ENCODE data around the gene RBMS1.

RBMS1 gene

GRCh38 chr2:160408173-160408958, 85.2 kb downstream of the RBMS1 start:
- Mint-ChIP-seq H3K4me3 (peak overlapping the region; percentile 79 to 84), H3K27ac (peak overlapping the region; percentile 95), H3K9me3 (no peaks in the 10 kb centered on the region), H3K27me3 (peaks cover 0 to 14% of the 10 kb centered on the region in 2 donors), H3K4me1 (peaks cover 42 to 73% of the 10 kb centered on the region in 2 donors), H3K36me3 (no peaks in the 10 kb centered on the region)
- no peak for ATAC-seq (replicated peaks)
- DNase-seq, result no peak

- peak overlapping the region; percentile 79 to 84 for H3K4me3 Mint-ChIP-seq
- DNase-seq (peak; percentile 64), ATAC-seq (replicated peaks) (peak; percentile 64 to 66)
- peak overlapping the region; percentile 95 for H3K27ac Mint-ChIP-seq
- no peaks in the 10 kb centered on the region for H3K9me3 Mint-ChIP-seq
- H3K36me3 Mint-ChIP-seq, result no peaks in the 10 kb centered on the region
- H3K4me1 Mint-ChIP-seq, result peaks cover 46 to 80% of the 10 kb centered on the region in 2 donors
- peaks cover 0 to 8% of the 10 kb centered on the region in 2 donors for H3K27me3 Mint-ChIP-seq
These were observed 86.0 kb downstream of the RBMS1 start for GRCh38 chr2:160407393-160408172.

GRCh38 chr2:160406591-160407392, 86.8 kb downstream of the RBMS1 start:
- DNase-seq (peak; percentile 78), ATAC-seq (replicated peaks) (peak; percentile 77 to 82)
- H3K4me1 Mint-ChIP-seq, result peaks cover 43 to 80% of the 10 kb centered on the region in 2 donors
- H3K9me3 Mint-ChIP-seq, result no peaks in the 10 kb centered on the region
- peaks cover 0 to 6% of the 10 kb centered on the region in 2 donors for H3K27me3 Mint-ChIP-seq
- H3K27ac Mint-ChIP-seq, result peak overlapping the region; percentile 84
- no peaks in the 10 kb centered on the region for H3K36me3 Mint-ChIP-seq
- peak overlapping the region; percentile 74 to 83 for H3K4me3 Mint-ChIP-seq

- H3K9me3 Mint-ChIP-seq, result no peaks in the 10 kb centered on the region
- no peak for DNase-seq
- peaks cover 33 to 74% of the 10 kb centered on the region in 2 donors for H3K4me1 Mint-ChIP-seq
- H3K36me3 Mint-ChIP-seq, result no peaks in the 10 kb centered on the region
- H3K4me3 Mint-ChIP-seq, result no peak overlapping the region
- H3K27ac Mint-ChIP-seq, result no peak overlapping the region
- H3K27me3 Mint-ChIP-seq, result peaks cover 0 to 6% of the 10 kb centered on the region in 2 donors
- ATAC-seq (replicated peaks), result no peak
These were observed 88.3 kb downstream of the RBMS1 start for GRCh38 chr2:160405077-160405867.

DNA sequence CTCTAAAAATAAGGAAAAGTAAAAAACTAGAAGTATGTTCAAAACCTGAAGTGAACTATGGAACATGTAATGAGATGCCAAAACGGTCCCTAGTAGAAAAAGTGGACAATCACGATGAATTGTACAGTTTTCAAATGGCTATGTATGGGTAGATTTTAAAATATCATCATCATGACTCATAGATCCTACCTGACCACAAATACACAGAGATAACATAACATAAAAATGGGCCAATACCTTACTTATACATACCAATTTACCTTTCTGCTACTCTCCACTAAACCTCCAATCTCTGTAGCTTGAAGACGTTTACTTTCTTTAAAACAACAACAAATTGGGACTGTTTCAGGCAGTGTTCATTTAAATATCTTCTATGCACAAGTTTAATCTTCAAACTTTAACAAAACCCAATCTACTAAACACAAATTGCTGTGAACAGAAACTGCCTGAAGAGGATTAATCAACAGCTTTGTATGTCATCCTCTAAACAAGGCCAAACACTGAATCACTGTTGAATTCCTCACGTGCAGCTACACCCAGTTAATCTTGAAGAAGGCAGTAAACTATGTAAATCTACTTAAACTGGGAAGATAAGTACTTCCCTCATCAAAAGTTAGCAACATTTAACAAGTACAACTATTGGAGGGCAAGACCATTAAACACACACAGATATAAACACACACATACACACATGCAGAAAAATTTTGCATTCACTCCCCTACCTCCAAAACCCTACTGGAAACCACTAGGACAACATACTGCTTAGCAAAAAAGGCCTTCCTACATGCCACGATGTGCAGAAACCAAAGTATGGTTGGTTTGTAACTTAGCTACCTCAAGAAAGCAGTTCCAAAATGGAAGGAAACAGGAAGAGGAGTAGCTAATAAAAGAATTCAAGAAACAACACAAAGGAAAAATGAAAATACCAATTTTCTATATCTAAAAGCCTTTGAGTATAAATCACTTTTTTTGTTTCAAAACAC, 90.3 kb downstream of the RBMS1 start:
- no peak overlapping the region for H3K27ac Mint-ChIP-seq
- no peaks in the 10 kb centered on the region for H3K36me3 Mint-ChIP-seq
- peak overlapping the region in 1 of 2 donors; percentile 30 for H3K4me3 Mint-ChIP-seq
- DNase-seq (no peak), ATAC-seq (replicated peaks) (no peak)
- H3K9me3 Mint-ChIP-seq, result no peaks in the 10 kb centered on the region
- peaks cover 0 to 1% of the 10 kb centered on the region in 2 donors for H3K27me3 Mint-ChIP-seq
- peaks cover 26 to 62% of the 10 kb centered on the region in 2 donors for H3K4me1 Mint-ChIP-seq

GRCh38 chr2:160402501-160402900, 91.1 kb downstream of the RBMS1 start:
- DNase-seq (no peak), ATAC-seq (replicated peaks) (no peak)
- H3K9me3 Mint-ChIP-seq, result no peaks in the 10 kb centered on the region
- no peaks in the 10 kb centered on the region for H3K36me3 Mint-ChIP-seq
- H3K27me3 Mint-ChIP-seq, result no peaks in the 10 kb centered on the region
- peak overlapping the region; percentile 25 for H3K27ac Mint-ChIP-seq
- peaks cover 23 to 57% of the 10 kb centered on the region in 2 donors for H3K4me1 Mint-ChIP-seq
- H3K4me3 Mint-ChIP-seq, result peak overlapping the region in 1 of 2 donors; percentile 14

DNA sequence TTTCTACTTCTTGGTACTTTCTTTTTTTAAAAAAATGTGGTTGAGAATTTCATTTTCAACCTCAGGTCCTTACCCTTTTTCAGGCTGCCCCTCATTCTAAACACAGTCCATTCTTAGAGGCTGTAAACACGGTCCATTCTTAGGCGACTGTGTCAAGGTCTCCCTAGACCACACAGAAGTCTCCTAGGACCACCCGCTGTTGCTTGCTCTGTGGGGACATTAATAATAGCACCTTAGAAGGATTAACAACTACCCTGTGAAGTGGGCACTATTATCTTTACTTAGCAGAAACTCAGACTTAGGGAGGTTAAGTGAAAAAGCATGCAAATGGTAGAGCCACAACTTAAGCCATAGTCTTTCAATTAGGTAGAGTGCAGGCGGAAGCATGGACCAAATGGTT, 91.7 kb downstream of the RBMS1 start:
- Mint-ChIP-seq H3K4me1 (peaks cover 22 to 57% of the 10 kb centered on the region in 2 donors), H3K36me3 (no peaks in the 10 kb centered on the region), H3K4me3 (peak overlapping the region; percentile 17 to 31), H3K27me3 (no peaks in the 10 kb centered on the region), H3K9me3 (no peaks in the 10 kb centered on the region), H3K27ac (no peak overlapping the region)
- DNase-seq (no peak), ATAC-seq (replicated peaks) (peak; percentile 24 to 40)

GRCh38 chr2:160399880-160400279, 93.7 kb downstream of the RBMS1 start:
- DNase-seq (no peak), ATAC-seq (replicated peaks) (peak; percentile 67 to 81)
- Mint-ChIP-seq H3K4me1 (peaks cover 17 to 38% of the 10 kb centered on the region in 2 donors), H3K27me3 (no peaks in the 10 kb centered on the region), H3K36me3 (no peaks in the 10 kb centered on the region), H3K4me3 (peak overlapping the region in 1 of 2 donors; percentile 46), H3K9me3 (no peaks in the 10 kb centered on the region), H3K27ac (no peak overlapping the region)

DNA sequence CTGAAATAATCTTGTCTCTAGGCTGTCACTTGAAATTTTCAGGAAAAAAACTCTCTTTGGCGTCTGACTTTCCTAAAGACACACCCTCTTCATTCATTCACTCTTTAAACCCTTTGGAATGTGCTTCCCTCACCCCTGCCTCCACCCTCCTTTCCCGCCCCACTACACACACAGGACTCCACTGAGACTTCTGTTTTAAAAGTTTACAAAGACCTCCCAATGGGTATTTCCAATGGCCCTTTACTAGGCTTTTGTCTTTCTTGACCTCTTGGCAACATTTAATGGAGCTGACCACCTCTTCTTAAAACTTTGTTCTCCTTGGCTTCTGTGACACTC, 96.1 kb downstream of the RBMS1 start:
- peaks cover 12 to 38% of the 10 kb centered on the region in 2 donors for H3K4me1 Mint-ChIP-seq

DNA sequence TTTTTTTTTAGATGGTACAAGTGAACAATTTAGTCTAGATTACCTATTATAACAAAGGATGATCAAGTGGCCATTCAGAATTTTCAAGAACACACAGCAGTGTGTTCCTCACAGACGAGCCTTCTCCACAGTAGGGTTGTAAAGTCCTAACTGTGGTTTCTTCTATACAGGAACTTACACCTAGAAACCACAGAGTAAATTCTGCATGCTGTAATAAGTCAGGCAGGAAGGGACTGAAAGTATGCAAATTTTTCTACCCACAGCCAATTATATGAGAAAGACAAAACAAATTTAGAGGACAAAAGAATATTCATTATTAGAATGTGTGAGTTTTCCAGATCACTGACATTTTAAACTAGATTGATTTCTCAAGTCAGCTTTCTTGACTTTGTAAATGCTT, 99.5 kb downstream of the RBMS1 start:
- Mint-ChIP-seq H3K4me1 (peaks cover 18 to 46% of the 10 kb centered on the region in 2 donors), H3K27ac (no peak overlapping the region), H3K4me3 (peak overlapping the region; percentile 18 to 57), H3K9me3 (peaks cover 0 to 2% of the 10 kb centered on the region in 2 donors), H3K27me3 (no peaks in the 10 kb centered on the region), H3K36me3 (peaks cover 3 to 6% of the 10 kb centered on the region in 2 donors)
- peak; percentile 98 to 99 for ATAC-seq (replicated peaks)
- no peak for DNase-seq

More for the DNA sequence above, 96.1 kb downstream of the RBMS1 start:
- DNase-seq (no peak), ATAC-seq (replicated peaks) (no peak)
- no peaks in the 10 kb centered on the region for H3K27me3 Mint-ChIP-seq
- no peaks in the 10 kb centered on the region for H3K36me3 Mint-ChIP-seq
- H3K9me3 Mint-ChIP-seq, result no peaks in the 10 kb centered on the region
- no peak overlapping the region for H3K4me3 Mint-ChIP-seq
- no peak overlapping the region for H3K27ac Mint-ChIP-seq

GRCh38 chr2:160392201-160392600, 101.4 kb downstream of the RBMS1 start:
- H3K4me3 Mint-ChIP-seq, result no peak overlapping the region
- no peak for ATAC-seq (replicated peaks)
- H3K4me1 Mint-ChIP-seq, result peaks cover 30 to 66% of the 10 kb centered on the region in 2 donors
- no peak for DNase-seq
- peaks cover 0 to 2% of the 10 kb centered on the region in 2 donors for H3K9me3 Mint-ChIP-seq
- no peaks in the 10 kb centered on the region for H3K27me3 Mint-ChIP-seq
- no peak overlapping the region for H3K27ac Mint-ChIP-seq
- H3K36me3 Mint-ChIP-seq, result peaks cover 3 to 6% of the 10 kb centered on the region in 2 donors

GRCh38 chr2:160390544-160391455, 102.8 kb downstream of the RBMS1 start:
- DNase-seq (no peak), ATAC-seq (replicated peaks) (peak in 1 of 2 donors; percentile 35)
- Mint-ChIP-seq H3K9me3 (peaks cover 0 to 2% of the 10 kb centered on the region in 2 donors), H3K27ac (no peak overlapping the region), H3K27me3 (no peaks in the 10 kb centered on the region), H3K4me1 (peaks cover 30 to 66% of the 10 kb centered on the region in 2 donors), H3K4me3 (no peak overlapping the region), H3K36me3 (peaks cover 3 to 6% of the 10 kb centered on the region in 2 donors)
